HepG2 (cell line): ENCODE data around the gene ENTPD6. TPM values are rescaled to one million over a fixed set of nuclear protein-coding genes. Genes with fewer than 3 reads are reported as not detected.

Source experiments
- GABPA ChIP-seq, 2 experiments: IDR thresholded peaks; 2 replicates each; pipeline ENCODE4 v1.6.1; 2011 to 2016; ENCODE audit warnings: low read depth in 2 of 2, low read length in 1 of 2, missing biosample characterization in 1 of 2, missing genetic modification characterization in 1 of 2
- GZF1 ChIP-seq: sonication (generic); formaldehyde crosslinking; IDR thresholded peaks from 2 replicates; pipeline ENCODE4 v1.5.1; 2020; ENCODE audit warnings: mild to moderate bottlenecking, missing genetic modification reagents
- HOXD1 ChIP-seq: sonication (generic); formaldehyde crosslinking; IDR thresholded peaks from 2 replicates; pipeline ENCODE4 v1.5.0; 2020; ENCODE audit warnings: missing genetic modification reagents
- KDM3A ChIP-seq: IDR thresholded peaks from 2 replicates; pipeline ENCODE4 v1.6.1; 2018; ENCODE audit warnings: low read depth, missing compliant biosample characterization
- MED8 ChIP-seq: sonication (generic); formaldehyde crosslinking; IDR thresholded peaks from 2 replicates; pipeline ENCODE4 v1.8.1; 2023; ENCODE audit warnings: mild to moderate bottlenecking, missing genetic modification reagents; ENCODE audit not compliant: insufficient replicate concordance
- PRPF4 ChIP-seq: fragments of 200-400 bp; formaldehyde crosslinking; IDR thresholded peaks from 2 replicates; pipeline ENCODE4 v1.6.1; 2016; ENCODE audit warnings: low read length, low read depth; ENCODE audit not compliant: poor library complexity, severe bottlenecking
- SAFB2 ChIP-seq: sonication (generic); formaldehyde crosslinking; IDR thresholded peaks from 2 replicates; pipeline ENCODE4 v1.5.1; 2020; ENCODE audit warnings: missing genetic modification reagents, low read depth, mild to moderate bottlenecking, borderline replicate concordance
- TCF12 ChIP-seq, 2 experiments: fragments of 450-650 bp in 1 of 2; sonication (generic) in 1 of 2; formaldehyde crosslinking in 1 of 2; IDR thresholded peaks; 2 replicates each; pipeline versions ENCODE4 v1.6.1 to v1.8.0; 2017 to 2022; ENCODE audit warnings: antibody characterized with exemption in 1 of 2, mild to moderate bottlenecking in 1 of 2, missing genetic modification reagents in 1 of 2, moderate library complexity in 1 of 2
- ZNF256 ChIP-seq: sonication (generic); formaldehyde crosslinking; conservative IDR thresholded peaks from 2 replicates; pipeline ENCODE4 v1.4.0; 2020; ENCODE audit warnings: missing genetic modification reagents
- ZNF274 ChIP-seq: sonication (generic); formaldehyde crosslinking; IDR thresholded peaks from 2 replicates; pipeline ENCODE4 v1.5.1; 2020; ENCODE audit warnings: mild to moderate bottlenecking, missing genetic modification reagents
- ZNF564 ChIP-seq: sonication (generic); formaldehyde crosslinking; IDR thresholded peaks from 2 replicates; pipeline ENCODE4 v1.8.1; 2023; ENCODE audit warnings: mild to moderate bottlenecking, missing genetic modification reagents
- ZNF619 ChIP-seq: sonication (generic); formaldehyde crosslinking; IDR thresholded peaks from 2 replicates; pipeline ENCODE4 v1.4.0; 2020; ENCODE audit warnings: mild to moderate bottlenecking, missing genetic modification reagents
- ZNF709 ChIP-seq: sonication (generic); formaldehyde crosslinking; IDR thresholded peaks from 2 replicates; pipeline ENCODE4 v1.5.0; 2020; ENCODE audit warnings: mild to moderate bottlenecking, missing genetic modification reagents
- ZNF747 ChIP-seq: sonication (generic); formaldehyde crosslinking; IDR thresholded peaks from 2 replicates; pipeline ENCODE4 v1.8.1; 2023; ENCODE audit warnings: missing genetic modification reagents, mild to moderate bottlenecking, borderline replicate concordance
- polyA plus RNA-seq, 8 experiments: library from polyadenylated mRNA; depleted of rRNA in 3 of 8; stranded (reverse) in 7 of 8; unstranded in 1 of 8; fragments of >200 nt; fragmentation: Illumina TruSeq in 4 of 8; extraction: Trizol in 4 of 8; gene quantifications; 2 replicates each; pipeline versions ENCODE4 v1.2.1 to v1.2.3, GENCODE V29; 2011 to 2016; ENCODE audit warnings: low read depth in 4 of 8, missing spikeins in 1 of 8, mixed read lengths in 1 of 8; ENCODE audit not compliant: insufficient read depth in 1 of 8
- total RNA-seq, 5 experiments: library from RNA; depleted of rRNA; stranded (reverse); fragments of >200 nt; fragmentation: Illumina TruSeq; extraction: Trizol; gene quantifications; 2 replicates each; pipeline ENCODE4 v1.2.3, GENCODE V29; 2016; ENCODE audit warnings: low read depth in 1 of 5
- TF ChIP-seq, protein P1 (sequence below): sonication (generic); formaldehyde crosslinking; IDR thresholded peaks from 2 replicates; pipeline ENCODE4 v1.9.0; 2021; ENCODE audit warnings: missing genetic modification reagents, borderline replicate concordance
- TF ChIP-seq, protein P2 (sequence below): sonication (generic); formaldehyde crosslinking; IDR thresholded peaks from 2 replicates; pipeline ENCODE4 v1.4.0; 2020; ENCODE audit warnings: missing genetic modification reagents
- TF ChIP-seq, protein P3 (sequence below): IDR thresholded peaks from 2 replicates; pipeline ENCODE4 v1.6.1; 2016; ENCODE audit warnings: missing biosample characterization, missing genetic modification reagents, low read depth
- TF ChIP-seq, protein P4 (sequence below): sonication (generic); formaldehyde crosslinking; IDR thresholded peaks from 2 replicates; pipeline ENCODE4 v1.5.1; 2020; ENCODE audit warnings: missing genetic modification reagents, mild to moderate bottlenecking, borderline replicate concordance
- TF ChIP-seq, protein P5 (sequence below): sonication (generic); formaldehyde crosslinking; IDR thresholded peaks from 2 replicates; pipeline ENCODE4 v1.8.0; 2022; ENCODE audit warnings: mild to moderate bottlenecking, missing genetic modification reagents, moderate library complexity

ENTPD6 gene
- total and polyA plus RNA-seq, 2 of the 13 experiments (the other 11 are each of a cell fraction or from before 2014, with no cell fraction given) = 164 to 172 TPM

DNA sequence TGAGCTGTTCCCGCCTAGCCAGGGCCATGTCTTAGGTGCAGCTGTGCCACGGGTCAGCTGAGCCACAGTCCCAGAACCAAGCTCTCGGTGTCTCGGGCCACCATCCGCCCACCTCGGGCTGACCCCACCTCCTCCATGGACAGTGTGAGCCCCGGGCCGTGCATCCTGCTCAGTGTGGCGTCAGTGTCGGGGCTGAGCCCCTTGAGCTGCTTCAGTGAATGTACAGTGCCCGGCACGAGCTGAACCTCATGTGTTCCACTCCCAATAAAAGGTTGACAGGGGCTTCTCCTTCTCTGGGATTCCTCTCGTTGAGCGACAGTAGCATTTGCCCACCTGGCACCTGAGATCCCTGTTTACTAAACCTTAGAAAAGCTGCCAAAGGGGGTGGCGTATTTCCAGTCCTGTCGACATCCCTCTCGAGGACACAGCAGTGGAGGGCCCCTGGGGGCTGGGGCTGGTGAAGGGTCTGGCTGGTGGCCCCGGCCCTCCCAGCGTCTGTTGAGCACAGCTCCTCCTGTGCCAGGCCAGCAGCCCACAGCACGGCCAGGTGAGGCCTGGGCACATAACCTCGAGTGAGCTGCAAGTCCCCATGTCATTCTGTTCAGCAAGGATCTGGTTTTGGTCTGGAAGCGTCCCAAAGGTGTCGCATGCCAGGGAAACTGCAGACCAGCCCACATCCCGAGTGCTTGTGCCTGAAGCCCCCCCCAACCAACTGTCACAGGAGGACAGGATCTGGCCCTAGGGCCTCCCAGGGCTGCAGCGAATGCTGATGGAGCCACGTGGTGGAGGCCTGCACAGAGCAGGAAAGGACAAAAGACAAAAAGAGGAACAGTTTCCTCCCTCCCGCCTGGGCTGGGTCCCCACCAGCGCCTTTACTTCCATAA lies 31.2 kb downstream of the ENTPD6 start (continued):
- TF ChIP-seq, protein P1, sequence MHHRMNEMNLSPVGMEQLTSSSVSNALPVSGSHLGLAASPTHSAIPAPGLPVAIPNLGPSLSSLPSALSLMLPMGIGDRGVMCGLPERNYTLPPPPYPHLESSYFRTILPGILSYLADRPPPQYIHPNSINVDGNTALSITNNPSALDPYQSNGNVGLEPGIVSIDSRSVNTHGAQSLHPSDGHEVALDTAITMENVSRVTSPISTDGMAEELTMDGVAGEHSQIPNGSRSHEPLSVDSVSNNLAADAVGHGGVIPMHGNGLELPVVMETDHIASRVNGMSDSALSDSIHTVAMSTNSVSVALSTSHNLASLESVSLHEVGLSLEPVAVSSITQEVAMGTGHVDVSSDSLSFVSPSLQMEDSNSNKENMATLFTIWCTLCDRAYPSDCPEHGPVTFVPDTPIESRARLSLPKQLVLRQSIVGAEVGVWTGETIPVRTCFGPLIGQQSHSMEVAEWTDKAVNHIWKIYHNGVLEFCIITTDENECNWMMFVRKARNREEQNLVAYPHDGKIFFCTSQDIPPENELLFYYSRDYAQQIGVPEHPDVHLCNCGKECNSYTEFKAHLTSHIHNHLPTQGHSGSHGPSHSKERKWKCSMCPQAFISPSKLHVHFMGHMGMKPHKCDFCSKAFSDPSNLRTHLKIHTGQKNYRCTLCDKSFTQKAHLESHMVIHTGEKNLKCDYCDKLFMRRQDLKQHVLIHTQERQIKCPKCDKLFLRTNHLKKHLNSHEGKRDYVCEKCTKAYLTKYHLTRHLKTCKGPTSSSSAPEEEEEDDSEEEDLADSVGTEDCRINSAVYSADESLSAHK (CRISPR knock-in tag) = no peak
- TF ChIP-seq ZNF709 (CRISPR knock-in tag) (0 out of 2 replicates have a peak, but pooled peaks have one; percentile 59), ZNF256 (peak; percentile 79; the same call in 1 of the 2 replicates), ZNF619 (CRISPR knock-in tag) (no peak), HOXD1 (no peak), SAFB2 (CRISPR knock-in tag) (0 out of 2 replicates have a peak, but pooled peaks have one; percentile 15), PRPF4 (no peak), MED8 (no peak), ZNF564 (CRISPR knock-in tag) (0 out of 2 replicates have a peak, but pooled peaks have one; percentile 71), TCF12 (IDR thresholded peaks at IDR 0.05) (no peak), TCF12 (CRISPR knock-in tag; IDR thresholded peaks at IDR 0.05) (no peak), KDM3A (CRISPR knock-in tag) (no peak), ZNF747 (peak; percentile 59; the same call in 1 of the 2 replicates), GABPA (IDR thresholded peaks at IDR 0.05; ENCODE audit: low read depth, low read length) (no peak), GABPA (CRISPR knock-in tag; IDR thresholded peaks at IDR 0.05; ENCODE audit: low read depth) (no peak), GZF1 (CRISPR knock-in tag) (0 out of 2 replicates have a peak, but pooled peaks have one; percentile 35), ZNF274 (CRISPR knock-in tag) (peak; percentile 68; the same call in 1 of the 2 replicates)
- TF ChIP-seq, protein P2, sequence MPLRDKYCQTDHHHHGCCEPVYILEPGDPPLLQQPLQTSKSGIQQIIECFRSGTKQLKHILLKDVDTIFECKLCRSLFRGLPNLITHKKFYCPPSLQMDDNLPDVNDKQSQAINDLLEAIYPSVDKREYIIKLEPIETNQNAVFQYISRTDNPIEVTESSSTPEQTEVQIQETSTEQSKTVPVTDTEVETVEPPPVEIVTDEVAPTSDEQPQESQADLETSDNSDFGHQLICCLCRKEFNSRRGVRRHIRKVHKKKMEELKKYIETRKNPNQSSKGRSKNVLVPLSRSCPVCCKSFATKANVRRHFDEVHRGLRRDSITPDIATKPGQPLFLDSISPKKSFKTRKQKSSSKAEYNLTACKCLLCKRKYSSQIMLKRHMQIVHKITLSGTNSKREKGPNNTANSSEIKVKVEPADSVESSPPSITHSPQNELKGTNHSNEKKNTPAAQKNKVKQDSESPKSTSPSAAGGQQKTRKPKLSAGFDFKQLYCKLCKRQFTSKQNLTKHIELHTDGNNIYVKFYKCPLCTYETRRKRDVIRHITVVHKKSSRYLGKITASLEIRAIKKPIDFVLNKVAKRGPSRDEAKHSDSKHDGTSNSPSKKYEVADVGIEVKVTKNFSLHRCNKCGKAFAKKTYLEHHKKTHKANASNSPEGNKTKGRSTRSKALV (CRISPR knock-in tag) = 0 out of 2 replicates have a peak, but pooled peaks have one; percentile 46
- TF ChIP-seq, protein P3, sequence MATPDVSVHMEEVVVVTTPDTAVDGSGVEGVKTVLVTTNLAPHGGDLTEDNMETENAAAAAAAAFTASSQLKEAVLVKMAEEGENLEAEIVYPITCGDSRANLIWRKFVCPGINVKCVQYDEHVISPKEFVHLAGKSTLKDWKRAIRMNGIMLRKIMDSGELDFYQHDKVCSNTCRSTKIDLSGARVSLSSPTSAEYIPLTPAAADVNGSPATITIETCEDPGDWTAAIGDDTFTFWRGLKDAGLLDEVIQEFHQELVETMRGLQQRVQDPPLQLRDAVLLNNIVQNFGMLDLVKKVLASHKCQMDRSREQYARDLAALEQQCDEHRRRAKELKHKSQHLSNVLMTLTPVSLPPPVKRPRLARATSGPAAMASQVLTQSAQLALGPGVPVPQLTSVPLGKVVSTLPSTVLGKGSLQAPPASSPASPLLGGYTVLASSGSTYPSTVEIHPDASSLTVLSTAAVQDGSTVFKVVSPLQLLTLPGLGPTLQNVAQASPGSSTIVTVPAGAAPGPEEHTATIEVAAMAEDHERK = no peak
- TF ChIP-seq, protein P4, sequence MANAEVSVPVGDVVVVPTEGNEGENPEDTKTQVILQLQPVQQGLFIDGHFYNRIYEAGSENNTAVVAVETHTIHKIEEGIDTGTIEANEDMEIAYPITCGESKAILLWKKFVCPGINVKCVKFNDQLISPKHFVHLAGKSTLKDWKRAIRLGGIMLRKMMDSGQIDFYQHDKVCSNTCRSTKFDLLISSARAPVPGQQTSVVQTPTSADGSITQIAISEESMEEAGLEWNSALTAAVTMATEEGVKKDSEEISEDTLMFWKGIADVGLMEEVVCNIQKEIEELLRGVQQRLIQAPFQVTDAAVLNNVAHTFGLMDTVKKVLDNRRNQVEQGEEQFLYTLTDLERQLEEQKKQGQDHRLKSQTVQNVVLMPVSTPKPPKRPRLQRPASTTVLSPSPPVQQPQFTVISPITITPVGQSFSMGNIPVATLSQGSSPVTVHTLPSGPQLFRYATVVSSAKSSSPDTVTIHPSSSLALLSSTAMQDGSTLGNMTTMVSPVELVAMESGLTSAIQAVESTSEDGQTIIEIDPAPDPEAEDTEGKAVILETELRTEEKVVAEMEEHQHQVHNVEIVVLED (CRISPR knock-in tag) = no peak
- TF ChIP-seq, protein P5, sequence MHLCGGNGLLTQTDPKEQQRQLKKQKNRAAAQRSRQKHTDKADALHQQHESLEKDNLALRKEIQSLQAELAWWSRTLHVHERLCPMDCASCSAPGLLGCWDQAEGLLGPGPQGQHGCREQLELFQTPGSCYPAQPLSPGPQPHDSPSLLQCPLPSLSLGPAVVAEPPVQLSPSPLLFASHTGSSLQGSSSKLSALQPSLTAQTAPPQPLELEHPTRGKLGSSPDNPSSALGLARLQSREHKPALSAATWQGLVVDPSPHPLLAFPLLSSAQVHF = no peak
